NCI-H2029 treated with DMSO at 0.1 percent for 48 hours (cell line): ENCODE data around the gene MICU1.
"Not testable (repeated sequence)": the region's sequence is repeated elsewhere in the genome, so short reads cannot be mapped to it uniquely, and the experiment has no call there.

Source experiments
- DNase-seq: peaks from one replicate; lab custom pipeline; 2025; lab: John Stamatoyannopoulos, UW

MICU1 gene

DNA sequence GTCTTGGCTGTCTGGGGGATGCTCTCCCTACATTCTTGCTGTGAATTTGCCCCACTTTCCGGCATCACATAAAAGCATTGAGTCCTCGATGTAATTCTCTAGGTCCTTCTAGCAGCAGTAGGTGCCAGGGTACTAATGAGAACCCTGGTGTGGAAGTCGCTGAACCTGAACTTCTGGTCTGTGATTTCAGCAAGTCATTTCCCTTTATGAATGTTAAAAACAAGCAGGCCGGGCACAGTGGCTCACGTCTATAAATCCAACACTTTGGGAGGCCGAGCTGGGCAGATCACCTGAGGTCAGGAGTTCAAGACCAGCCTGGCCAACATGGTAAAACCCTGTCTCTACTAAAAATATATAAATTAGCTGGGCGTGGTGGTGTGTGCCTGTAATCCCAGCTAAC is 240.9 kb downstream of the MICU1 start:
- not testable (repeated sequence) for DNase-seq

DNA sequence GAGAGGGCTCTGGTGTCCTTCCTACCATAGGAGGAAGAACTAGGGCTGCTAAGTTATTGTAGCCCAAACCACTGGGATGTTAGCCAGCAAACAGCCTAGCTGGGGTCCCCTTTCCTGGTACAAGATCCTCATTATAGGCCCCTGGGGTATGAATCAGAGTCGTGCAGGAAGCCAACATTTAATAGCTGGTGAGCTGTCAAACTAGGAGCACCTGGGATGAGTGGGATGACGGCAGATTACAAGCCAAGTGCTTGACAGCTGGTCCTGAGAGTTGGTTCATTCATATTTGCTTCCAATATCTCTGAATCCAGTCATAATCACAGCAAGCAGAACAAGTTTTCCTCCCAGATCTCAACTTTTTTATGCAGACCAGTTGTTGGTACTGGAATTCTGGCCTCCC is 246.1 kb downstream of the MICU1 start:
- DNase-seq = no peak

DNA sequence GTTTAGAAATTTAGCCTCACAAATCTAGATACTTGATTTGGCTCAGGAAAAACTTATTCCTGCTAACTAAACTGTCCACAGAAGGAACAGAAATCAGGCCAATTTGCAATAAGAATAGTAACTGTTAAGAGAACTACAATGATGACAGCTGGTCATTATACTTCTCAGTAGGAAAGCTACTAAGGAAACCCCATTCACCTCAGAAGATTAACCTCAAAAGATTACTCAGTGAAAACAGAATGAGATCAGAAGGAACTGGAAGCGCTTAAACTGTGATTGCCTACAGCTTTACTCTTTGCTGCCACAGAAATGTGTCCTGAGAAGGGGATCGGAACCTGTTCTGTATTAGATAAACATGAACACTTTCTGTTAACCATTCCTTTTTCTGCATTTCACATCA is 246.8 kb downstream of the MICU1 start:
- no peak for DNase-seq

DNA sequence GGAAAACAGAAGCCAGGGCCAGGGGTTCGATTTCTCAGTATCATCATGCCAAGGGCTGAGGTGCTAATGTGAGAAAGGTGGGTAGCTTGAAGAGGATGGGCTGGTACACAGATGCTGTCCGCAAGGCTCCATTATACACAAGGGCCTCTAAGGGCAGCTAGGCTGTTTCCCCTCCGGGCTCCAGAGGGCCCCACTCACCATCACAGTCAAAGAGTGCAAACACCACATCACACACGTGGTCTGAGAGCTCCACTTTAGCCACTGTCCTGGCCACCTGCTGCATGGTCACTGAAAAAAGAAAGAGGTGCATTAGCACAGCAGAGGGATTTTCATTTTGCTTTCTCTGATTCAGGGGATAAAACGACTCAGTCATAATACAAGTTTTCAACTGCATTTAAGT is 250.3 kb downstream of the MICU1 start:
- no peak for DNase-seq

DNA sequence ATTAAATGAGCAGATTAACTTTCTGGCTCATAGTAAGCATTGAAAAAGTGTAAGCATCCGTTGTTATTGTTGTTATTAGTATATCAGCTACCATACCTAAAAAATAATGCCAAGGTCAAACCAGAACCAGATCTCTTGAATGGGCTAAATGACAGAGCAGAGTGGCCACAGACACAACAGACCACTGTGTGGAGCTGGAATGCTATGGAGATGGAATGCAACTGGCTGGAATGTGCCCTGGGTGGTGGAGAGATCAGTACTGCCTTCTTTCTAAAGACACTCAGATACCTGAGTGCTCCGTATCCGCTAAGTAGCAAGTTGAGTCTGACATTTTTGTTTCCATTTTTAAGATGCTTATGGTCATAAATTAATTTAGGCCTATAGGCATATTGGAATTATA is 250.7 kb downstream of the MICU1 start:
- DNase-seq = no peak

DNA sequence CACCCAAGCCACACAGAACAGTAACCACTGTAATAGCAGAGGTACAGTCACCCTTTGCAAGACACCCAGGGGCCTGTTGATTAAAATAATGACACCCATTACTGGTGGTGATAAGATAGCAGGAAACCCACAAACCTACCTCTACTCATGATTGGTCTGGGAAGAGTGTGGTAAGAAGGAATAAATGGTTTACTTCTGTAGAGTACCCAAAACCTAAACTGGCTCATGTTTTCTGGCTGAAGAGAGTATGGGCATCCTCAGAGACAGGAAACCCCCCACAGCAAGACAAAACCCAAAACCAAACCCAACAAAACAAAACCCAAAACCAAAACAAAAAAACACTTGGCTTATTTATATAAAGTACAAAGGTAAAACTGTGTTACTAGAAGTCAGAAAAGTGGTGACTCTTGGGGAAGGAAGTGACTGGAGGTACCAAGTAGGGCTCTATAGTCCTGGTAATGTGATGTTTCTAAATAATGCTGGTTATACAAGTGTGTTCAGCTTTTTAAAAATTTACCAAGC is 255.6 kb downstream of the MICU1 start:
- no peak for DNase-seq

DNA sequence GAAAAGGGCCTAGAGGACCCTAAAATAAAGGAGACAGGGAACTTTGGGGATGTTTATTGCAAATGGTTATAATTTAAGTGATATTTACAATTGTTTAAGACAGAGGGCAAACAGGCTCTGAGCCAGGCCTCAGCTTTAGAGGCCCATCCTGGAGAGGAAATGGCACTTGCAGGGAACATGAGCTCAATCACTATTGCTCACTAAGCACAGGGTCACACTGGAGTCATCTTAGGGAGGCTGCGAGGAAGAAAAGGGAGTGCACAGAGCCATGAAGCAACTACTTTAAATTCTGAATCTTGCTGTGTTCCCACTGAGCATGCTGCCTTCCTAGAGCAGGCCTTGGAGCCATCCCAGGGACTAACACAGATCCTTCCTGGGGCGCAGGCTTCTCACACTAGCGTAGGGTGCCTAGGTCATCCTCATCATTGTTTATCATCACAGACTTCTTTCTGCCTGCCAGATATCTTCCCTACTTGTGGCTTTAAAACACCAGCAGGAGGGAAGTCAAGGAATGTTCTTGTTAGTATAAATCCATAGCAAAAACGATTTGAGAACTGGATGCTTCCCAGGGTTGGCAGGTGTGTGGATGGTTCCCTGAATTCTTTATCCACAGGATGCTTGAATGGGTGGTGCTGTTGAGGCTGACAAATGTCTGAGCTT is 258.4 kb downstream of the MICU1 start:
- no peak for DNase-seq

DNA sequence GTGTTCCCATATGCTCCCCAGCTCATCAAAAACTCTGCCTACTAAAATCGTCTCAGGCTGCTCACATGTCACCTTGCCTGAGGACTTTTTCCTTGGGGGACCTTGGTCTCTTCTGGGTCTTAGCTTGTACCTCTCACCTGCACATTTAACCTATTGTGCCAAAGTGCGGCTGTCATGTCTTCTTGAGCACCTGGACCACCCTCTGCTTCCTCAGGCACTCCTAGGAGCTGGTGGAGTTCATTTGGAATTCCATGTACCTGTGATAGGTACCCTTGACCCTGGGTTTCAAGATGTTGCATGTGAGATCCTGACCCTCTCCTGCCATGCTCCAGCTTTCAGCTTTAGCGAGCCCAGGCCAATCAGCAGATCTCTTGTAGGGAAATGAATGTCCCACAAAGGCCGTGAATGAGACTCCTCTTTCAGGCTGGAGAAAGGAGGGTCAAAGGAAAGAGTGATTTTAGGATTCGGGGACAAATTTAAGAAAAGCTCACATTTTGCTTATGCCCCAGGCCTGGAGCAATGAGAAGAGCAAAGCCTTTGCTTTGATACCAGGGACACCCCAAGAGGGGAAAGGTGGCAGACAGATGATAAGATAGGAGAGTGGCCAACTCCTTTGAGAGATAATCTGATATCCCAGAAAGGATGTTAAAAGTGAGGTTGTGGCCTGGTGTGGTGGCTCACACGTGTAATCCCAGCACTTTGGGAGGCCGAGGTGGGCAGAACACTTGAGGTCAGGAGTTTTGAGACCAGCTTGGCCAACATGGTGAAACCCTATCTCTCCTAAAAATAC is 260.6 kb downstream of the MICU1 start:
- DNase-seq = no peak

DNA sequence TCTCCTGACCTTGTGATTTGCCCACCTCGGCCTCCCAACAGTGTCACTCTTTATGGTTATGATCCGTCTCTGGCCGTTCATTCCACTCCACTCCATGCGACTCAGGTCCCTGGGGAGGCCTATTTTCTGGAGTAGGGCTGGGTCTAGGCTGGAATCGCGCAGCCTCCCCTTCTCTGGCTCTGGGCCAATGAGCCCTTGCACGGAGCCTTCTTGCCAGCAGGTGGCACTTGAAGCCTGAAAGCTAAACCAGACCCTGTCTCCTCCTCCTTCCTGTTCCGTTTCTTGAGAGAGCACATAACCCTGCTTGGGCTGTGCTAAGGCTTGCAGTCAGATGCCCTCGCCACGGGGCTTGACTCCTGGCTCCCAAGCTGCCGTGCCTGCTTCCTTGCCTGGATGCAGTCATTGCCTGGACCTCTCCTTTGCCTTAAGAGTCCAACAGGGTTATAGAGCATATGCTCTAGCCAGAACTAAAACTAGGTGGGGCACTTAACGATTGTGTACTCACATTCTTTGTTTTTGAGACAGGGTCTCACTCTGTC is 261.6 kb downstream of the MICU1 start:
- DNase-seq = peak; percentile 60

DNA sequence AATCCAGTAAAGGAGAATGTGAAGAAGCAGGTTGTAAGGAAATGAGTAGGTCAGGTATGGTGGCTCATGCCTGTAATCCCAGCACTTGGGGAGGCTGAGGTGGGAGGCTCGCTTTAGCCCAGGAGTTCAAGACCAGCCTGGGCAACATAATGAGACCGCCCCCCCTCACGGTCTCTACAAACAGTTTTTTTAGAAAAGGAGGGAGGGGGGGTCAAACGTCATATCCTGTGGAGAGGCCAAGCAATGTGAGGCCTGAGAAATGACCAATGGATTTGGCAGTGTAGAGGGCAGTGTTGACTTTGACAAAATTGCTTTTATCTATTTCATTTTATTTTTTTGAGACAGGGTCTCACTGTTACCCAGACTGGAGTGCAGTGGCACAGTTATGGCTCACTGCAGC is 268.9 kb downstream of the MICU1 start:
- DNase-seq = no peak

DNA sequence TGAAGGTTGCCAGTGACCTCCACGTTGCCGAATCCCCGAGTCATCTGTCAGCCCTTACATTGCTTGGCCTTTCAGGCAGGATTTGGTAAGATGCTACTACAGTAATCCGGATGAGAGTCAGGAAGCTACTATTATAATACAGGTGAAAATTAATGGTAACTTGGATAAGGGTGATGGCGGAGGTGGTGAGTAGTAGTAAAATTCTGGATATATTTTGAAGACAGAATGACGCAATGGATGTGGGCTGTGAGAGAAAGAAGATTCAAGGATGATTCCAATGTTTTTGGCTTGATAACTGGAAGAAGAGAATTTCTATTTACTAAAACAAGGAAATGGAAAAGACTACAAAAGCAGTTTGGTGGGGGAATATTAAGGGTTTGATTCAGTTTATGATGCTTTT is 269.8 kb downstream of the MICU1 start:
- DNase-seq = no peak

DNA sequence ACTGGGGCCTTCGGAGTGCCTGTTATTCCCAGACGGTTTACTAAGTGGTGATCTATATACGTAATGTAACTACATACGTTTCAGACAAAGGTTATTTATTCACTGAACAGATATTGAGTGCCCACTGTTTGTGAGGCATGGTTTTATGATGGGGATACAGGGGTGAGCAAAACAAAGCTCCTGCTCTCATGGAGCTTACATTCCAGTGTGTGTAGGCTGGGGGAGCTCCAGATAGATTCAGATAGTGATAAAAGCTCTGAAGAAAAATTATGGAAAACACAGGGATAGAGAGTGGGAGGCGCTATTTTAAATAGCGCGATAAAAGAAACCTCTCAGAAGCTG is 270.7 kb downstream of the MICU1 start:
- DNase-seq = no peak

DNA sequence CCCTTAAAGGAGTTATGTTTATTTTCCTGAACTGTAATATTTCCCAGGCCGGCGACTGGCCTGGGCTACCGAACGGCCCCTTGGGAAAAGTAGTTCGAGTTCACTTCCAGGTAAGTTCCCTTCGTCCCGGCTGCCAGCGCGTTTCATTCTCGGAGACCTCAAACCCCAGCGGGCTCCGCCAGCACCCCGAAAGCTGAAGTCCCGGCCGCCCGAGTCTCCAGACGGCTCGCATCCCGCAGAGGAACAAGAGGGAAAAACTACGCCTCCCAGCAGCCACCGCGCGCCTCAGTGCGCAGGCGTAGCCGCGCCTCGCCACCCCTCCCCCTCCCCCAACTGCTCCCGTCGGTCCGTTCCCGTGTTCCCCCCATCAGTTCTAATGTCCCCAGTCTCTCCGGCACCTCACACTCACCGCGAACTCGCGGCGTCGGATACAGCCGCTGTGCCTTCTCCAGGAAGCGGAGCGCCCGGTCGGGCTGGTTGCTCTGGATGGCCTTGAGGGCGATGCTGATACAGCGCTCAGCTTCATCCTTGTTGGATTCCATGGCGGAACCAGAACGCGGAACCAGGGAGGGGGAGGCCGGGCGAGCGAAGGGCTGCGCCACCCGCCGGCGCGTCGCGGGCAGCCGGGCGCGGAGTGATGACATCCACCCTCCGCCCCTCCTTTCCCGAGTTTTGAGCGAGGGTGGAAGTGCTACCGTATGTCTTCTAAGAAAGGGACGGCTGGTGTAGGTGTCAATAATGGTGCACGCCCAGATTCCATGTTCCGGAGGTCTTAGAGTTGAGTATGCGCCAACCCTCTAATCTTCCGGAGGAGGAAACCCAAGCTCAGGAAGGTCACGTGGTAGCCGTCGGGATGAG is 271.3 kb downstream of the MICU1 start, which contains the start of gene DNAJB12:
Gene DNAJB12, minus strand, starts transcription at position 564 of the 858 bp plus-strand sequence. Its CDS starts 22 bp downstream, at position 542.
- peak; percentile 41 for DNase-seq

DNA sequence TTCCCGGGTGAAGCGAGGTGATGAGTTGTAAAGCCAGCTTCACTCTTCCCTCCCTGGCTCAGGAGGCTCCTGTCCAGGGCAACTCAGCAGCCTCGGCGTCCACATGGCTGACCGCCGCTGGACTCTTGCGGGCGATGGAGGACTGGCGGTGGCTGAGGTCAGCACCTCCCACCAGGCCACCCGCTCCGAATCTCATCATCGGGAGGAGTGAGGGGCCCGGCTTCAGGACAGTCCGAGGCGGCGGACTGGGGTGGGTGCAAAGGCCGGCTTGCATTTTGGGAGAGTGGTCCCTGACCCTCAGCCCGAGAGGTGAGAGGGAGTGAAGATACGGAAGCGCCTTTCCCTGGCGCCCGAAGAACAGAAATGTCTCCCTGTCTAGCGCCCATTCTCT is 271.9 kb downstream of the MICU1 start:
- no peak for DNase-seq

DNA sequence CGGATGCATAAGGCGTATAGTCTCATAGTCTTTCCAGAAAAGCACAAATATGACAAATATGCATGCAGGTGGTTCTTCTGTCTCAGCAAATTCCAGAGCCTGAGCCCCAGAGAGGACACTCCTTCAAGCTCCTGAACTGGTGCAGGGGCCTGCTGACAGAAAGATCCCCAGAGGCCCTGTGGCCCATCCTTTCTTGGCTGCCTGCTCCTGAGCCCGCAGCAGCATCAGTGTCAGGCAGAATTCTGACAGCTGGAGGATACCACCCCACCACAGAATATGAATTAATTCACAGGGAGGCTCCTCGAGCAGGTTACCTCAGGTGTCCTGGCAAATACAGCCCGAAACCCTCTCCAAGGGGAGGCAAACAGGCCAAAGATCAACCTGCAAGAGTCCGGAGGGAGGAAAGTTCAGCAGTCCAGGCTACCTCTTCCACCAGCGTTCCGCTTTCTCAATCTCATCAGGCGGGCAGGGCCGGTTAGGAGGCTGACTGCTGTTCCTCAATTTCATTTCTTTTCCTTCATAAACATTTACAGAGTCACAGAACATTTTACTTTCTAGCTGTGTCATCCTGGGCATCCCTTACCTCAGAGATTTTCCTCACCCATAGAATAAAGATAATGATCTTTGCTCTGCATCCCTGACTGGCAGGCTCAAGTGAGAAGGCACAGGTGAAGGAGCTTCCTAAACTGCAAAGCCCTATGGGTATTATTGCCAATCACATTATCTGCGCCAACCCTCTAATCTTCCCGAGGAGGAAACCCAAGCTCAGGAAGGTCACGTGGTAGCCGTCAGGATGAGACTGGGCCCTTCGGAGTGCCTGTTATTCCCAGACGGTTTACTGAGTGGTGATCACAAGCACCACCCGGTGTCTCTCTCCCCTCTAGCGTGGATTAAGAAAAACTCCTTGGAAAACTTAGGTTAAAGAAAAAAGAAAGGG is 272.6 kb downstream of the MICU1 start:
- DNase-seq = no peak

DNA sequence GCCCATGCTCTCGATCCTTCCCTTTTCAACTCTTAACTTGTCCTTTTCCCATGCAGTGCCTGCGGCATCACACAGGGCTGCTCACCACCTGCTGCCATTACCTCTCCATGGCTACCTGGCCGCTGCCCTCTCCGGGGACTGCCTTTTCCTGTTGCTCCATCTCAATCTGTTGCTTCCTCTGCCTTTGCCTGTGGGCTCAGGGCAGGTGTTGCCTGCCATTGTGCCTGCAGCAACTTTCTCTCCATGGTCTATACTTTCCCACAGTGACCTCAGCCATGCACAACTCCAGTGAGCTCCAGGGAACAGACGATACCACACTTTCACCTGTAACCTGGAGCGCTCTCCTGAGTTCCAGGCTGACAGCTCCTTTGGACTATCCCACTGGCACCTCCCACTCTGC is 274.4 kb downstream of the MICU1 start:
- no peak for DNase-seq

DNA sequence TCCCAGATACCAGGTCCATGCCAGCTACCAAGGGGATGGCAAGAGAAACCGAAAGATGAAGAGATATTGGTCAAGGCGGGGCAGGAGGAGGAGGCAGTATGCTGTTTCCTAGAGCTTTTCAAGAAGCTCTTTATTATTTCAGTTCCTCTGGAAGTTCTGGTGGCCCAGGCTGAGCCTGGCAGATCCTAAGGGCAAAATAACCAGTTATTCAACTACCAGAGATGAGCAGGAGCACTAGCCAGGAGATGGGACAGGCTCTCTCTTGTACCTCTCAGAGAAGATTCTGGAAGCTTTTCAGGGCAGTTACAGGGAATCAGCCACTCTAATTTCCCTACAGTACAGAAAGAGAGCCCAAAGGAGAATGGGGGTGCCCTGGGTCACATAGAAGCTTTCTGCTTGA is 276.4 kb downstream of the MICU1 start:
- DNase-seq = no peak

DNA sequence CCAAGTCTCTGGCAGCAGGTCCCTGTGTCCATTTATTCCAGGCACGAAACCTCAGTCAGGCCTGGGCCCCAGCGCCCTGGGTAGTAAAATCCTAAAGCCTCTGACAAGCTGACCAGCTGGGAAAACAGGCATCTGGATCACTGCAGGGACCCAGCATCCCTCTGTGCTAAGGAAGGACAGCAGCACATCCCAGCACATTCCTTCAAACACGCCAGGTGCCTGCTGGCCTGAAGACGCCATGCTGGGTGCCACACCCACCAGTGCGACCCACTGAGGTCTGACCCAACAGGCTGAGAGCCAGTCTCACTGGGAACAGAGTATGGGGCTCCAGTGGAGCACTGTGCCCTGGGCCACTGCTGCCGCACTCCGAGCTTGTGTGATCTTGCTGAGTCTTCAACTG is 277.6 kb downstream of the MICU1 start:
- no peak for DNase-seq

DNA sequence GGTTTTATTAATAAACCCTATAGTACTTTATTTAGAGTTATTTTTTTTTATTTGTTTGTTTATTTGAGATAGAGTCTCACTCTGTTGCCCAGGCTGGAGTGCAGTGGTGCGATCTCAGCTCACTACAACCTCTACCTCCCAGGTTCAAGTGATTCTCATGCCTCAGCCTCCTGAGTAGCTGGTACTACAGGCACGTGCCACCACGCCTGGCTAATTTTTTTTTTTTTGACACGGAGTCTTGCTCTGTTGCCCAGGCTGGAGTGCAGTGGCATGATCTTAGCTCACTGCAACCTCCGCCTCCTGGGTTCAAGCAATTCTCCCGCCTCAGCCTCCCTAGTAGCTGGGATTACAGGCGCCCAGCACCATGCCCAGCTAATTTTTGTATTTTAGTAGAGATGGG is 279.8 kb downstream of the MICU1 start:
- not testable (repeated sequence) for DNase-seq

DNA sequence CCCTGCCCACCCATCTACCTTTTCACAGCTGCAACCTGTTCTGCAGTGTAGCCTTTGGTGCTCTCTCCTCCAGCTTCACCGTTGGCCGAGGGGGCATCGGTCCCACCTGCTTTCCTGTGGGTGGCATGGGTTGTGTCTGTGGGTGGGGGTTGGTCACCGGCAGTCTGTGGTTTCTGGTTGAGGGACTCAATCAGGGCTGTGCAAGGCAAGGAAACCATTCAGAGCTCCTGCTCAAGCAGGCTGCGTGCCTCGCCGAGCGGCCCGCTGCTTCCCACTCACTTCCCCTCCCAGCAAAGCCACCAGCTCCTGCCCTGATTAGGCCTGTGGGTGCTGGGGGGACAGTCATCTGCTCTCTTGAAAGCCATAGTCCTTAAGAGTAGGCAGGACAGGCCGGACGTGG is 280.9 kb downstream of the MICU1 start:
- no peak for DNase-seq

DNA sequence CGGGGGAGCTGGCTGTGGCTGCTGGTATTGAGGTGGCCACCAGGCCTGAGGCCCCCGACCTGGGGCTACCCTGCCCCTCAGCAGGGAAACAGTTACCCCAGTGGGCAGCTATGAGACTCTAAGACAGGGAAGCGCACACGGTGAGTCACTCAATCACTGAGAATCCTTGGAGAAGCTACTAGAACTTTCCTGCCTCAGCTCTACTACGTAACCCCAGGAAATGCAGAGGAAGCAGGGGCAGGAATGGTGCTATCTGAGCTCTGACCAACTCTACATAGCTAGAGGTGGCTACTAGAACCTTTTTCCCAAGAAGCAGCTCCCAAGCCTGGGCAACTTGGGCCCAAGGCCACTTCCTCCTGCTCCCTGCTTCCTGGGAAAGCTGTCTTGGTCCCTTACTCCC is 283.0 kb downstream of the MICU1 start:
- no peak for DNase-seq
